Gastroesophageal sphincter (tissue), 3 donors: Measurements from ENCODE around the gene SHANK1.

Experiments used
- POLR2A ChIP-seq, 2 donors: fragments of 450-650 bp; IDR thresholded peaks; one replicate each; pipeline ENCODE4 v1.6.1; 2017; ENCODE audit warnings: antibody characterized with exemption in 2 of 2, mild to moderate bottlenecking in 2 of 2, moderate library complexity in 1 of 2
- POLR2AphosphoS5 ChIP-seq: sonication (generic); formaldehyde crosslinking; IDR thresholded peaks from one replicate; pipeline ENCODE4 v1.6.1; 2017; ENCODE audit warnings: antibody characterized with exemption
- TF ChIP-seq, protein P1 (sequence below), 4 experiments: fragments of 200-600 bp in 2 of 4; fragments of 450-650 bp in 2 of 4; sonication (generic) in 1 of 4; IDR thresholded peaks; one replicate each; pipeline ENCODE4 v1.5.1; 2017 to 2019; ENCODE audit warnings: antibody characterized with exemption in 4 of 4, mild to moderate bottlenecking in 2 of 4, moderate library complexity in 2 of 4

DNA sequence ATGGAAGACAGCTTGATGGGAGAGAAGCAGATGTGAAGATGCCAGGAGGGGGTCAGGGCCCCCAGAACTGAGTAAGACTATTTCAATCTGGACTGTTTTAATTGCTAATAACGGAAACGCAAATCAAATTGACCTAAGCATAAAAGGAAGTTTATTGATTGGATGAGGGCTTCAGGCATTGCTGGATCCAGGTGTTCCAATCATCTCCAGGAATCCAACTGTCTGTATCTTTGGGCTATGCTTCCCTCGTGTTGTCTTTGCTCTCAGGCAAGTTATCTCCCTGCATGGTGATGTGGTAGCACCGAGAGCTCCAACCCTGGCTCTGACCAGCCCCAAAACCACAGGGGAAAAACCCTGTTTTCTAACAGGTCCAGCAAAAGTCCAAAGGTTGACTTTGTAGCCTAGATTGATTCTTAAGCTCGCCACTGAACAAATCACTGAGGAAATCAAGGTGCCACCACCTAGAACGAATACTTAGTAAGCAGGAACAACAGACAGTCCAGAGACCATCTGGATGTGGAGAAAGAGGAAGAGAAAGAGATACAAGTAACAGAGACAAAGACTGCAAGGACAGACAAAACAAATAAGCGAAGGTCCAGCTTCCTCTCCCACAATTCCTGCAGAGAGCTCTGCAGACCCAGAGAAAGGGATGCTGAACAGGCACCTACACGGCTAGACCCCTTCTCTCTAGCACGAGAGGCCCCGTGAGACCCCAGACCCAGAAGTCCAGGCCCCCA is 71.6 kb downstream of the SHANK1 start:
- TF ChIP-seq POLR2AphosphoS5 (no peak), POLR2A (IDR thresholded peaks at IDR 0.05) (no peak)
- TF ChIP-seq, protein P1, sequence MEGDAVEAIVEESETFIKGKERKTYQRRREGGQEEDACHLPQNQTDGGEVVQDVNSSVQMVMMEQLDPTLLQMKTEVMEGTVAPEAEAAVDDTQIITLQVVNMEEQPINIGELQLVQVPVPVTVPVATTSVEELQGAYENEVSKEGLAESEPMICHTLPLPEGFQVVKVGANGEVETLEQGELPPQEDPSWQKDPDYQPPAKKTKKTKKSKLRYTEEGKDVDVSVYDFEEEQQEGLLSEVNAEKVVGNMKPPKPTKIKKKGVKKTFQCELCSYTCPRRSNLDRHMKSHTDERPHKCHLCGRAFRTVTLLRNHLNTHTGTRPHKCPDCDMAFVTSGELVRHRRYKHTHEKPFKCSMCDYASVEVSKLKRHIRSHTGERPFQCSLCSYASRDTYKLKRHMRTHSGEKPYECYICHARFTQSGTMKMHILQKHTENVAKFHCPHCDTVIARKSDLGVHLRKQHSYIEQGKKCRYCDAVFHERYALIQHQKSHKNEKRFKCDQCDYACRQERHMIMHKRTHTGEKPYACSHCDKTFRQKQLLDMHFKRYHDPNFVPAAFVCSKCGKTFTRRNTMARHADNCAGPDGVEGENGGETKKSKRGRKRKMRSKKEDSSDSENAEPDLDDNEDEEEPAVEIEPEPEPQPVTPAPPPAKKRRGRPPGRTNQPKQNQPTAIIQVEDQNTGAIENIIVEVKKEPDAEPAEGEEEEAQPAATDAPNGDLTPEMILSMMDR (IDR thresholded peaks at IDR 0.05) = no peak
